HG03521 (cell line): ENCODE results near the gene ITGB1BP1.

Source experiments
- ATAC-seq: cut with Tn5 transposase; IDR thresholded peaks from one replicate; pipeline ENCODE4 v1.9.1; 2021; ENCODE audit warnings: mild to moderate bottlenecking, moderate library complexity; ENCODE audit not compliant: unreplicated experiment

The ITGB1BP1 gene

GRCh38 chr2:9355270-9355669 is 68.1 kb downstream of the ITGB1BP1 start:
- no peak for ATAC-seq

- no peak for ATAC-seq
Observed at GRCh38 chr2:9354318-9354717, 69.0 kb downstream of the ITGB1BP1 start.
